Nephron (organoid): ENCODE results near the gene BABAM2.
A peak's percentile ranks its signal among the peaks of the same experiment; 100 is the strongest.

Experiments
- H3K27ac Mint-ChIP-seq, 3 experiments: 2 replicates each; pipeline ENCODE4 v1.8.0; 2020; ENCODE audit warnings: mixed read lengths in 3 of 3, mild to moderate bottlenecking in 2 of 3, moderate library complexity in 1 of 3
- H3K27me3 Mint-ChIP-seq: 2 replicates; pipeline ENCODE4 v1.8.0; 2021; ENCODE audit warnings: low read depth, mild to moderate bottlenecking, moderate library complexity, mixed read lengths
- H3K36me3 Mint-ChIP-seq: 2 replicates; pipeline ENCODE4 v1.8.0; 2020; ENCODE audit warnings: low read depth, mixed read lengths
- H3K4me1 Mint-ChIP-seq: 2 replicates; pipeline ENCODE4 v1.8.0; 2020; ENCODE audit warnings: mixed read lengths
- H3K4me3 Mint-ChIP-seq, 3 experiments: 2 replicates each; pipeline ENCODE4 v1.8.0; 2020; ENCODE audit warnings: mild to moderate bottlenecking in 3 of 3, mixed read lengths in 3 of 3, moderate library complexity in 2 of 3
- H3K9me3 Mint-ChIP-seq: 2 replicates; pipeline ENCODE4 v1.8.0; 2020; ENCODE audit warnings: mixed read lengths
- TF ChIP-seq, protein P1 (sequence below), 3 experiments: fragments of 200-600 bp; sonication (generic); IDR thresholded peaks; one replicate each; pipeline ENCODE4 v1.5.0; 2021; ENCODE audit warnings: antibody characterized with exemption in 3 of 3; ENCODE audit not compliant: unreplicated experiment in 3 of 3

Gene BABAM2

DNA sequence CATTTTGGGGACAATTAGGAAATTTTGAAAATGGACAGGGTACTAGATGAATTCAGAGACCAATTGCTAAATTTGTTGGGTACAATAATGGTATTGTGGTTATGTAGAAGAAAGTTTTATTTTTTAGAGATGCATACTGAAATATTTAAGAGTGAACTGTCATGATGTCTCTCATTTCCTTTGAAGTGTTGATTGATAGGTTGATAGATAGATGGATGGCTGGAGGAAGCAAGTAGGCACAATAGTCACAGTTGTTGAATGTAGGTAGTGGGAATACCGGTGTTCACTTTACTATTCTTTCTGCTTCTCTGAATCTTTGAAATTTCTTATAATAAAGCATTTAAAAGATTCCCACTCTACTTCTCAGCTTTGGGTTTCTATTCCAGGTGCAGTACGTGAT is 350.4 kb downstream of the BABAM2 start:
- Mint-ChIP-seq H3K36me3 (peaks cover 14% of the 10 kb centered on the region), H3K4me3 (no peak overlapping the region), H3K27ac (no peak overlapping the region), H3K4me1 (no peaks in the 10 kb centered on the region), H3K27me3 (no peaks in the 10 kb centered on the region), H3K9me3 (no peaks in the 10 kb centered on the region)
- TF ChIP-seq, protein P1, sequence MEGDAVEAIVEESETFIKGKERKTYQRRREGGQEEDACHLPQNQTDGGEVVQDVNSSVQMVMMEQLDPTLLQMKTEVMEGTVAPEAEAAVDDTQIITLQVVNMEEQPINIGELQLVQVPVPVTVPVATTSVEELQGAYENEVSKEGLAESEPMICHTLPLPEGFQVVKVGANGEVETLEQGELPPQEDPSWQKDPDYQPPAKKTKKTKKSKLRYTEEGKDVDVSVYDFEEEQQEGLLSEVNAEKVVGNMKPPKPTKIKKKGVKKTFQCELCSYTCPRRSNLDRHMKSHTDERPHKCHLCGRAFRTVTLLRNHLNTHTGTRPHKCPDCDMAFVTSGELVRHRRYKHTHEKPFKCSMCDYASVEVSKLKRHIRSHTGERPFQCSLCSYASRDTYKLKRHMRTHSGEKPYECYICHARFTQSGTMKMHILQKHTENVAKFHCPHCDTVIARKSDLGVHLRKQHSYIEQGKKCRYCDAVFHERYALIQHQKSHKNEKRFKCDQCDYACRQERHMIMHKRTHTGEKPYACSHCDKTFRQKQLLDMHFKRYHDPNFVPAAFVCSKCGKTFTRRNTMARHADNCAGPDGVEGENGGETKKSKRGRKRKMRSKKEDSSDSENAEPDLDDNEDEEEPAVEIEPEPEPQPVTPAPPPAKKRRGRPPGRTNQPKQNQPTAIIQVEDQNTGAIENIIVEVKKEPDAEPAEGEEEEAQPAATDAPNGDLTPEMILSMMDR (IDR thresholded peaks at IDR 0.05; ENCODE audit: unreplicated experiment in 3 of 3), result no peak

DNA sequence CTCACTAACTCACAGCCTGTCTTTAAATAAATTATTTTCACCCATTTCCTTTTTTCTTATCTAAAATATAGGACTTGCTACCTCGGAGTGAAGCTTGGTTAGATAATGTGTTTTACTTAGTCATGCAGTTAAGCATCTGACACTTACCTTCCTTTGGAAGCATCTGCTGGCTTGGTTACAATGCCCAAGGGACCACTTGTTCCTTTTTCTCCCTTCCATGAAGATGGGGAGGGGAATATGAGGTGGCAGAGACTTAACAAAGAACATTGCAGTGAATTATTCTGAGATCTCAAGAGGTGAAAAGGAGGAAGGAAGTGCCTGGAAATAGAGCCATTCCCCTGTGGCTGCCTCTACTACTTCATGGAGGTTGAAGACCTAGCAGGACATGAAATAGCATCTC is 356.8 kb downstream of the BABAM2 start:
- Mint-ChIP-seq H3K9me3 (no peaks in the 10 kb centered on the region), H3K27ac (no peak overlapping the region), H3K4me3 (no peak overlapping the region), H3K4me1 (peaks cover 4% of the 10 kb centered on the region), H3K27me3 (no peaks in the 10 kb centered on the region), H3K36me3 (peaks cover 4% of the 10 kb centered on the region)
- TF ChIP-seq, protein P1 (IDR thresholded peaks at IDR 0.05; ENCODE audit: unreplicated experiment in 3 of 3), result no peak

DNA sequence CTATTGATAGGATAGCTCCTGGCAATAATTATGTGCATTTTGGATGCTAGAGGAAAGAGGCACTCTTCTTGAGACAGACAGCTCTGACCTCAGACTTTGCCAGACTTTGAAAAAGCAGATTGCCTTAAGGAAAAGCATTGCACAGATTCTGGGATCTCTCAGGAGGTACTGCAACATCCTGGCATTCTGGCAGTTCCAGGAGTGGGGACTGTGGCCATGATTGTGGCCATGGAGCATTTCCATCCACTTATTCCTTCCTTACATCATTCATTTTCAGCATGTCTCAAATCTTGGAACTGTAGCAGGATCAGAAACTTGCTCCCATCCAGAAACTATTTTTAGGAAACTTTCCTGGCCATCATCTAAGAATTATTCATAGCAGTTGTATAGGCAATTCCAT is 357.2 kb downstream of the BABAM2 start:
- H3K4me3 Mint-ChIP-seq, result no peak overlapping the region
- peaks cover 4% of the 10 kb centered on the region for H3K4me1 Mint-ChIP-seq
- H3K36me3 Mint-ChIP-seq, result peaks cover 4% of the 10 kb centered on the region
- TF ChIP-seq, protein P1 (IDR thresholded peaks at IDR 0.05; ENCODE audit: unreplicated experiment in 3 of 3), result no peak
- H3K9me3 Mint-ChIP-seq, result no peaks in the 10 kb centered on the region
- no peak overlapping the region for H3K27ac Mint-ChIP-seq
- no peaks in the 10 kb centered on the region for H3K27me3 Mint-ChIP-seq

DNA sequence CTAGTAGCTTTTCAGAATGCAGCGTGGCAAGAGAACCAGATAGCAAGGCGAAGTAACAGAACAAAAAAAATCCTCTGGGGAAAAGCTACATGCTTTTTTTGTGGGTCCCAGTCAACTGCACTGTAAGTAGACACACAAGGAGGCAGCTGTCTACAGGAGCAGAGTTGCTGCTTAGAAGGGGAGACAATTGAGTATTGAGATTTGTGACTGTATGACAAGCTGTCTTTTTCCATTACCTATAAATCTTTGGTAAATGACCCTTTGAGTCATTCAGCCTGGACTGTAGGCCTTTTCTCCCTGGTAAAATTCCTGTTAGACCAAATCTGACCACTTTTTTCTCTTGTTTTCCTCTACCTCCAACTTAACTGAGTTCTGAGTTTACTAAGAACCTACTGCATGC is 358.0 kb downstream of the BABAM2 start:
- H3K36me3 Mint-ChIP-seq, result peaks cover 4% of the 10 kb centered on the region
- no peak overlapping the region for H3K27ac Mint-ChIP-seq
- no peaks in the 10 kb centered on the region for H3K27me3 Mint-ChIP-seq
- TF ChIP-seq, protein P1 (IDR thresholded peaks at IDR 0.05; ENCODE audit: unreplicated experiment in 3 of 3), result no peak
- H3K9me3 Mint-ChIP-seq, result no peaks in the 10 kb centered on the region
- H3K4me3 Mint-ChIP-seq, result no peak overlapping the region
- H3K4me1 Mint-ChIP-seq, result peaks cover 4% of the 10 kb centered on the region

DNA sequence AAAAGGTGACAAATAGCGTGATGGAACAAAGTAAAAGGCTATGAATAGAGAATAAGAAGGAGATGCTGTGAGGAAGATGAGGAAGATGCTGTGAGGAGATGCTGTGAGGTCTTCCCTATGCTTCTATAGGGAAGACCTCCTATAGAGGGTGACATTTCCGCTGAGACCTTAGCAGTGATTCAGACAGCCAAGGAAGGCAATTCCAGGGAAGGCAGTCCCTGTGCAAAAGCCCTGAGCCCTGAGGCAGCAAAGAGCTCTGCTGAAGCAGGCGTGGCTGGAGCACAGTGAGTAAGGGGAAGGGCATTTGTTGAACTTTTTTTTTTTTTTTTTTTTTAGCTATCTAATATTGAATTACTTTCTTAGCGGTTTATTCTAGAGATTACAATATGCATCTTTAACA is 359.5 kb downstream of the BABAM2 start:
- H3K27me3 Mint-ChIP-seq, result no peaks in the 10 kb centered on the region
- H3K9me3 Mint-ChIP-seq, result no peaks in the 10 kb centered on the region
- no peak overlapping the region for H3K4me3 Mint-ChIP-seq
- peak overlapping the region in 1 of 3 experiments; percentile 32 for H3K27ac Mint-ChIP-seq
- peaks cover 4% of the 10 kb centered on the region for H3K36me3 Mint-ChIP-seq
- peaks cover 4% of the 10 kb centered on the region for H3K4me1 Mint-ChIP-seq
- TF ChIP-seq, protein P1 (IDR thresholded peaks at IDR 0.05; ENCODE audit: unreplicated experiment in 3 of 3), result no peak

DNA sequence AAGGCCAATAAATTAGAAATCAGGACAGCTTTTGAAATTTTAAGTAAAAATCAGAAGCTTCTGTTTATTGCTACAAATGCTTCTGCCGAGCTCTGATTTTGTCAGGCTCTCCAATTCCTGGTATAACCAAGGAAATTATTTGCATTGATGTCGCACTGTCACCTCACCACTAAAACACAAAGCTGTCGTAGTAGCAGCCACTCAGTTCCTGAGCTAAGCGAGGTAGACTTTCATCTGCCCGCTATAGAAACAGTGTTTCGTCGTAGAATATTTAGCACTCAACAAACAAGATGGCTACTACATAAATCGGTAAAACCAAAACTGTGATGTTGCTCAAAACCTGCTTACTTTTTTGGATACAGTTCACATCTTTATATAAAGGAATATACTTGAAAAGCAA is 360.8 kb downstream of the BABAM2 start:
- H3K27ac Mint-ChIP-seq, result no peak overlapping the region
- H3K27me3 Mint-ChIP-seq, result no peaks in the 10 kb centered on the region
- H3K36me3 Mint-ChIP-seq, result peaks cover under 1% of the 10 kb centered on the region
- TF ChIP-seq, protein P1 (IDR thresholded peaks at IDR 0.05; ENCODE audit: unreplicated experiment in 3 of 3), result no peak
- peaks cover 4% of the 10 kb centered on the region for H3K4me1 Mint-ChIP-seq
- no peaks in the 10 kb centered on the region for H3K9me3 Mint-ChIP-seq
- H3K4me3 Mint-ChIP-seq, result no peak overlapping the region
